ENCODE measurements around the gene KSR2.

- TF ChIP-seq EZH2 (IDR thresholded peaks at IDR 0.05): no peak
- no peak for TF ChIP-seq POLR2AphosphoS5 (IDR thresholded peaks at IDR 0.05; ENCODE audit: borderline replicate concordance, low read depth, low read length)
- no peak for TF ChIP-seq FOXP2 (optimal IDR thresholded peaks at IDR 0.05; ENCODE audit: control extremely low read depth, extremely low read length, insufficient read depth)
Observed at GRCh38 chr12:117914686-117915085, 54.1 kb downstream of the KSR2 start.

Measured in SK-N-MC (cell line).